ENCODE measurements around the gene GDF9. TPM values are rescaled to one million over a fixed set of nuclear protein-coding genes. Genes with fewer than 3 reads are reported as not detected.

The GDF9 gene
- total RNA-seq, 1 experiment from 2014 or later, result 0.24 TPM

DNA sequence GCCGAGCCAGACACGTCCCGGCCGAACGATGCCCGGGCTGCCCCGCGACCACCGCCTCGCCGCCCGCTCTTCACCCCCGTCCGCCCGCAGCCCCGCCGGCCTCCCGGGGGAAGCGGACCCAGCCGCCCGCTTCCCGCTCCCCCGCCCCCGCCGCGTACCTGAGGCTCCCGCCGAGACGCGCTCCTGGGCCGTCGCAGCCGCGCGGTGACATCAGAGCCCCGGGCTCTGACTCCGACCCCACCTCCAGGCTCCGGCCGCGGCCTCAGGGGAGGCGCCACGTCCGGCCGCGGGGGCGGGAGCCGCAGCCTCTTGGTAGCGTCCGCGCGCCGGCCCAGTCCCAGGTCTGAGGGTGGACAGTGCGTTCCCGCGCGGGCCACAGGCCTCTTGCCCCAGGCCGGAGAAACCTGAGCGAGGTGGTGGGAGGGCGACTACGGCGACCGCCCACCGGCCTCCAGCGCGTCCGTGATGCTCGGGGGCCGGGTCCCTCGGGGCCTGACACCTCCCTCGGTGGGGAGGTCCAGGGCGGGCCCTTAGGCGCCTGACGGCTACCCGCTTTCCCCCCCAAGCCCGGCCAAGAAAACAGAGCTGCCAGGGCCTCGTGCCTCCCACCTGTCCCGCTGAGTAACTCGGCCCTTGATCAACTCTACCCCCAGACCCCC, 35.7 kb downstream of the GDF9 start, which contains the start of gene SHROOM1:
Gene SHROOM1 (minus strand): TSS at position 212 of the 659 bp plus-strand sequence. CDS start 4,507 bp downstream, outside the sequence.
- no peak within 1 kb of the TSS for H3K56ac ChIP-seq (ENCODE audit: insufficient read length, low read depth, low read length)
- peak; percentile 66 for DNase-seq
- Mint-ChIP-seq H3K4me1 (peaks cover 7 to 15% of the 10 kb centered on the region in 2 experiments; a peak in 3 of 4 replicates), H3K36me3 (ENCODE audit: insufficient read depth in 1 of 3, low read depth in 3 of 3) (no peaks in the 10 kb centered on the region; a peak in 1 of 7 replicates), H3K27me3 (ENCODE audit: low read depth) (peaks cover 65% of the 10 kb centered on the region), H3K4me3 (peak within 1 kb of the TSS; percentile 76 to 85), H3K9me3 (no peaks in the 10 kb centered on the region; a peak in 1 of 5 replicates), H3K27ac (0 out of 7 replicates have a peak within 1 kb of the TSS, but pooled peaks of 1 of the 3 experiments have one; percentile 53)
- H3T11ph ChIP-seq (ENCODE audit: low read length), result no peak within 1 kb of the TSS
- peaks cover 19% of the 10 kb centered on the region; the same call in 1 of the 2 replicates for H3K27me3 ChIP-seq (ENCODE audit: insufficient read depth, low read length)
- H4K5ac ChIP-seq (ENCODE audit: insufficient read length, low read depth, low read length), result no peak within 1 kb of the TSS
- no peak within 1 kb of the TSS for H3K4ac ChIP-seq (ENCODE audit: low read depth, low read length)
- H3K9ac ChIP-seq (ENCODE audit: extremely low read depth, insufficient read length, low read length), result peak within 1 kb of the TSS; percentile 13
- no peak within 1 kb of the TSS for H2BK12ac ChIP-seq (ENCODE audit: insufficient read length, low read depth, low read length)
- H3K23me2 ChIP-seq (ENCODE audit: insufficient read length, low read depth, low read length, poor library complexity, severe bottlenecking), result peaks cover 15% of the 10 kb centered on the region
- H4K91ac ChIP-seq (ENCODE audit: insufficient read length, low read depth, low read length), result no peak within 1 kb of the TSS
- no peak within 1 kb of the TSS for H2BK20ac ChIP-seq (ENCODE audit: low read depth, low read length, poor library complexity, severe bottlenecking)
- H3K14ac ChIP-seq (ENCODE audit: insufficient read depth, low read length), result peak within 1 kb of the TSS; percentile 38
- no peak within 1 kb of the TSS for H3K23ac ChIP-seq (ENCODE audit: insufficient read length, low read depth, low read length)
- H3K4me1 ChIP-seq (ENCODE audit: insufficient read depth, low read length), result no peaks in the 10 kb centered on the region
- no peak within 1 kb of the TSS for H2AK5ac ChIP-seq (ENCODE audit: insufficient read length, low read length)
- no peak within 1 kb of the TSS for H4K8ac ChIP-seq (replicated peaks; ENCODE audit: insufficient read length, low read depth, low read length)
- no peak within 1 kb of the TSS for H3K27ac ChIP-seq (ENCODE audit: insufficient read length, low read depth, low read length)
- no peaks in the 10 kb centered on the region for H3K79me2 ChIP-seq (ENCODE audit: insufficient read depth, low read length)
- TF ChIP-seq, protein P1, sequence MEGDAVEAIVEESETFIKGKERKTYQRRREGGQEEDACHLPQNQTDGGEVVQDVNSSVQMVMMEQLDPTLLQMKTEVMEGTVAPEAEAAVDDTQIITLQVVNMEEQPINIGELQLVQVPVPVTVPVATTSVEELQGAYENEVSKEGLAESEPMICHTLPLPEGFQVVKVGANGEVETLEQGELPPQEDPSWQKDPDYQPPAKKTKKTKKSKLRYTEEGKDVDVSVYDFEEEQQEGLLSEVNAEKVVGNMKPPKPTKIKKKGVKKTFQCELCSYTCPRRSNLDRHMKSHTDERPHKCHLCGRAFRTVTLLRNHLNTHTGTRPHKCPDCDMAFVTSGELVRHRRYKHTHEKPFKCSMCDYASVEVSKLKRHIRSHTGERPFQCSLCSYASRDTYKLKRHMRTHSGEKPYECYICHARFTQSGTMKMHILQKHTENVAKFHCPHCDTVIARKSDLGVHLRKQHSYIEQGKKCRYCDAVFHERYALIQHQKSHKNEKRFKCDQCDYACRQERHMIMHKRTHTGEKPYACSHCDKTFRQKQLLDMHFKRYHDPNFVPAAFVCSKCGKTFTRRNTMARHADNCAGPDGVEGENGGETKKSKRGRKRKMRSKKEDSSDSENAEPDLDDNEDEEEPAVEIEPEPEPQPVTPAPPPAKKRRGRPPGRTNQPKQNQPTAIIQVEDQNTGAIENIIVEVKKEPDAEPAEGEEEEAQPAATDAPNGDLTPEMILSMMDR (conservative IDR thresholded peaks at IDR 0.05), result no peak
- H2AFZ ChIP-seq (ENCODE audit: low read length), result no peak within 1 kb of the TSS
- no peak within 1 kb of the TSS for H3K18ac ChIP-seq (ENCODE audit: insufficient read length, low read depth, low read length)
- H2BK5ac ChIP-seq (ENCODE audit: insufficient read length, low read length), result no peak within 1 kb of the TSS
- H3K79me1 ChIP-seq (ENCODE audit: insufficient read depth, low read depth, low read length, poor library complexity, severe bottlenecking), result no peaks in the 10 kb centered on the region
- no peak within 1 kb of the TSS for H2BK120ac ChIP-seq (ENCODE audit: low read depth, low read length, poor library complexity, severe bottlenecking)
- peak within 1 kb of the TSS; percentile 39 for H3K4me2 ChIP-seq (ENCODE audit: insufficient read depth, insufficient read length, low read length)
- WGBS (ENCODE audit: extremely low coverage, insufficient read length, low lambda C conversion rate), result no CpG with 5 or more reads among the region's 78 CpGs
- no peaks in the 10 kb centered on the region for H3K9me3 ChIP-seq (ENCODE audit: control insufficient read depth, low read depth, low read length)
- H4K20me1 ChIP-seq (ENCODE audit: control insufficient read depth, insufficient read depth, insufficient read length), result no peaks in the 10 kb centered on the region
- H2BK15ac ChIP-seq (ENCODE audit: low read depth, low read length), result no peak within 1 kb of the TSS
